Dermis lymphatic vessel endothelial cell (primary cell): ENCODE measurements around the gene UQCC3. TPM values are rescaled to one million over a fixed set of nuclear protein-coding genes. Genes with fewer than 3 reads are reported as not detected.

Source experiments
- total RNA-seq: library from RNA; depleted of rRNA; stranded (reverse); fragments of >200 nt; gene quantifications from 2 replicates; pipeline ENCODE4 v1.2.1, GENCODE V29; 2014

UQCC3 gene
- total RNA-seq, result 7.7 and 8.7 TPM in 2 replicates

GRCh38 chr11:62671608-62672389 lies at the start of gene UQCC3, which contains the start of gene LBHD1:
TSS of gene UQCC3 (plus strand) at chr11:62671673. CDS start at chr11:62671746, 73 bp downstream.
TSS of gene LBHD1 (minus strand) at chr11:62672267. CDS start at chr11:62670031, 2,236 bp downstream.

GRCh38 chr11:62645946-62646824 lies 25.3 kb upstream of the UQCC3 start, which contains the start of gene GANAB:
TSS of gene GANAB (minus strand) at chr11:62646613. CDS start at chr11:62646599, 14 bp downstream.

GRCh38 chr11:62665075-62665598 lies 6.3 kb upstream of the UQCC3 start, which contains the start of the genes C11orf98 and CSKMT:
TSS of gene C11orf98 (minus strand) at chr11:62665210. CDS start at chr11:62665169, 41 bp downstream.
TSS of gene CSKMT (plus strand) at chr11:62665312. CDS start at chr11:62665880, 568 bp downstream.

GRCh38 chr11:62678770-62679696 lies 7.6 kb downstream of the UQCC3 start, which contains the start of gene UBXN1:
TSS of gene UBXN1 (minus strand) at chr11:62679073. CDS start at chr11:62678923, 150 bp downstream.

GRCh38 chr11:62689421-62690183 lies 18.1 kb downstream of the UQCC3 start, which contains the start of gene LRRN4CL:
TSS of gene LRRN4CL (minus strand) at chr11:62689530. CDS start at chr11:62688508, 1,022 bp downstream.

GRCh38 chr11:62707277-62707861 lies 35.9 kb downstream of the UQCC3 start, which contains the start of the genes BSCL2 and GNG3:
TSS of gene BSCL2 (minus strand) at chr11:62707424. CDS start at chr11:62707195, 229 bp downstream.
TSS of gene GNG3 (plus strand) at chr11:62707676. CDS start at chr11:62708296, 620 bp downstream.

Other genes starting within 250 kb of the UQCC3 start
- gene AHNAK, start 124.9 kb upstream of the UQCC3 start, total RNA-seq, result 312 and 461 TPM in 2 replicates
- gene EEF1G, start 97.8 kb upstream of the UQCC3 start, total RNA-seq, result 1,528 and 1,531 TPM in 2 replicates
- gene TUT1, start 80.2 kb upstream of the UQCC3 start, total RNA-seq, result 11.7 and 13.0 TPM in 2 replicates
- gene MTA2, start 69.8 kb upstream of the UQCC3 start, total RNA-seq, result 170 and 194 TPM in 2 replicates
- 25.7 and 41.2 TPM in 2 replicates for gene EML3, start 58.9 kb upstream of the UQCC3 start, total RNA-seq
- gene ROM1, start 58.4 kb upstream of the UQCC3 start, total RNA-seq, result 2.5 and 4.2 TPM in 2 replicates
- gene B3GAT3, start 49.7 kb upstream of the UQCC3 start, total RNA-seq, result 13.5 and 15.9 TPM in 2 replicates
- gene GANAB, start 25.1 kb upstream of the UQCC3 start, total RNA-seq, result 212 and 258 TPM in 2 replicates
- 14.2 and 19.4 TPM in 2 replicates for gene INTS5, start 18.4 kb upstream of the UQCC3 start, total RNA-seq
- gene C11orf98, start 6.5 kb upstream of the UQCC3 start, total RNA-seq, result 27.8 and 28.0 TPM in 2 replicates
- gene CSKMT, start 6.4 kb upstream of the UQCC3 start, total RNA-seq, result 6.0 and 6.5 TPM in 2 replicates
- 1.8 and 1.9 TPM in 2 replicates for gene LBHD1, start 594 bp downstream of the UQCC3 start, total RNA-seq
- gene UBXN1, start 7.4 kb downstream of the UQCC3 start, total RNA-seq, result 138 and 227 TPM in 2 replicates
- gene LRRN4CL, start 17.9 kb downstream of the UQCC3 start, total RNA-seq, result 0.43 and 0.60 TPM in 2 replicates
- gene BSCL2, start 35.8 kb downstream of the UQCC3 start, total RNA-seq, result 21.1 and 24.7 TPM in 2 replicates
- gene GNG3, start 36.0 kb downstream of the UQCC3 start, total RNA-seq, result not detected in 2 replicates
- 8.8 and 9.6 TPM in 2 replicates for gene HNRNPUL2, start 55.8 kb downstream of the UQCC3 start, total RNA-seq
- gene TTC9C, start 56.8 kb downstream of the UQCC3 start, total RNA-seq, result 25.8 and 27.8 TPM in 2 replicates
- gene ZBTB3, start 82.5 kb downstream of the UQCC3 start, total RNA-seq, result 11.8 and 12.0 TPM in 2 replicates
- gene POLR2G, start 89.9 kb downstream of the UQCC3 start, total RNA-seq, result 71.1 and 73.1 TPM in 2 replicates
- gene TAF6L, start 99.7 kb downstream of the UQCC3 start, total RNA-seq, result 27.8 and 34.7 TPM in 2 replicates
- 21.8 and 30.8 TPM in 2 replicates for gene TMEM179B, start 115.7 kb downstream of the UQCC3 start, total RNA-seq
- 9.6 and 11.8 TPM in 2 replicates for gene TMEM223, start 120.3 kb downstream of the UQCC3 start, total RNA-seq
- gene NXF1, start 133.8 kb downstream of the UQCC3 start, total RNA-seq, result 15.1 and 15.6 TPM in 2 replicates
- 41.9 and 42.4 TPM in 2 replicates for gene STX5, start 160.4 kb downstream of the UQCC3 start, total RNA-seq
- gene TEX54, start 161.2 kb downstream of the UQCC3 start, total RNA-seq, result not detected in 2 replicates
- 93.5 and 192 TPM in 2 replicates for gene WDR74, start 167.9 kb downstream of the UQCC3 start, total RNA-seq
- 43.7 and 49.4 TPM in 2 replicates for gene SLC3A2, start 209.2 kb downstream of the UQCC3 start, total RNA-seq
- gene CHRM1, start 249.7 kb downstream of the UQCC3 start, total RNA-seq, result not detected in 2 replicates